ENCODE results near the gene TEX13B.
"Not testable (repeated sequence)": the region's sequence is repeated elsewhere in the genome, so short reads cannot be mapped to it uniquely, and the experiment has no call there.

TEX13B gene

DNA sequence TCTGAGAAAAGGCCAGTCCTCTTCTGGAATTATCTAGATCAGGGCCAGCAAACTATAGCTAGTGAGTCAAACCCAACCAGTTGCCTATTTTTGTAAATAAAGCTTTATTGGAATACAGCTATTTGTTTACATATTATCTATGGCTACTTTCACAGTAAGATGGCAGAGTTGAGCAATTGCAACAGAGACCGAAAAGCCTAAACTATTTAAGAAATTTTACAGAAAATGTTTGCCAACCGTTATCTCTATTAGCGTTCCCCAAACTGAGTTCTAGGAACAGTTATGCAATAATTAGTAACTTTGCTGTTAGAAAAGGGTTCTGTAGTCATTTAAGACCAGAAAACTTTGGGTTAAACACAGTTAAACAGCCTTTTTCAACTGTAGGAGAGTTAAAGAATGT lies 10.5 kb downstream of the TEX13B start:
- H3K9ac ChIP-seq (ENCODE audit: insufficient read length) = no peak overlapping the region
- DNase-seq (ENCODE audit: low read depth, low spot score) = no peak
- TF ChIP-seq EZH2 (IDR thresholded peaks at IDR 0.05) = no peak

DNA sequence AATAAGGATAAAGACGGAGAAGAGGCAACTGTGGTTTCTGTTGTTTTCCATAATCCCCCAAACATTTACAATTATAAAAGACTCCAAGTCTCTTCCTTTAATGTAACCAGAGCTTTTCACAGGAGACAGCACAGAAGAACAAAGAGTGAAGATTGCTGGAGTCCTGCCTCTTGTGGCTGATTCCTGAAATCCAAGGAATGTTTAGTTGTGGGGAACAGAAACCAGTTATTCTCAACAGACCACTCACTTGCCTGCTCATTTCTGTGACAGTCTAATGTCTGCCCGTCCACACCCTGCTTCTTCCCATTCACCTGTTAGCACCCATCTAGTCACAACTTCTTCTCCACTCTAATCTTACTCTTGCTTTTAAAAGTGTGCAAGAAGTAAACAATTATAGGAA lies 12.1 kb downstream of the TEX13B start:
- H3K36me3 ChIP-seq (ENCODE audit: insufficient read depth, low read length) = no peaks in the 10 kb centered on the region
- no peak overlapping the region for H3K9ac ChIP-seq (ENCODE audit: insufficient read length)
- DNase-seq (ENCODE audit: low read depth, low spot score) = no peak
- no peak overlapping the region for H3K4me3 ChIP-seq
- no peaks in the 10 kb centered on the region for H3K9me3 ChIP-seq (ENCODE audit: low read depth, low read length)
- no peak overlapping the region for H3K27ac ChIP-seq
- TF ChIP-seq POLR2AphosphoS5 (IDR thresholded peaks at IDR 0.05; ENCODE audit: borderline replicate concordance, low read depth, low read length) (no peak), FOXP2 (optimal IDR thresholded peaks at IDR 0.05; ENCODE audit: control extremely low read depth, extremely low read length, insufficient read depth) (no peak), EZH2 (IDR thresholded peaks at IDR 0.05) (no peak)

More for the DNA sequence above, 10.5 kb downstream of the TEX13B start:
- H3K9me3 ChIP-seq (ENCODE audit: low read depth, low read length) = no peaks in the 10 kb centered on the region
- no peak overlapping the region for H3K27ac ChIP-seq
- H3K4me3 ChIP-seq = no peak overlapping the region
- H3K36me3 ChIP-seq (ENCODE audit: insufficient read depth, low read length) = no peaks in the 10 kb centered on the region

DNA sequence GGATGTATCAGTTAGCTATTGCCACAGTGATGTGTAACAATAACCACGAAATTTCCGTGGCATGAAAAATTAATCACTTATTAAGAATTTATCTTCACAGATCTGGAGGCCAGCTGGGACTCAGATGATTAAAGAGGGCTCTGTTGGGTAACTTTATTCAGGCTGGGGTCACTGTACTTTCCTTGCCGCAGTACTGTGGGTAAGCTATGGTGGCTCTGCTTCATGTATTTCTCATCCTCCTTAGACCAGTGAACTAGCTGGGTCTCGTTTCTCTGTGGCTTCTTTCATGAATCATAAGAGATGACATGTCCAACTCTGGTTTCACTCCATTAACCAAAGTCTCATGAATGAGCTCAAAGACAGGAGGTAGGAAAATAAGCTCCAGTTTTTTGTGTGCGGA lies 13.5 kb downstream of the TEX13B start:
- Histone ChIP-seq H3K27ac (no peak overlapping the region), H3K9ac (ENCODE audit: insufficient read length) (no peak overlapping the region), H3K4me3 (no peak overlapping the region), H3K36me3 (ENCODE audit: insufficient read depth, low read length) (no peaks in the 10 kb centered on the region), H3K9me3 (ENCODE audit: low read depth, low read length) (no peaks in the 10 kb centered on the region)
- DNase-seq (ENCODE audit: low read depth, low spot score) = no peak
- TF ChIP-seq EZH2 (IDR thresholded peaks at IDR 0.05) (no peak), POLR2AphosphoS5 (IDR thresholded peaks at IDR 0.05; ENCODE audit: borderline replicate concordance, low read depth, low read length) (no peak), FOXP2 (optimal IDR thresholded peaks at IDR 0.05; ENCODE audit: control extremely low read depth, extremely low read length, insufficient read depth) (no peak)

DNA sequence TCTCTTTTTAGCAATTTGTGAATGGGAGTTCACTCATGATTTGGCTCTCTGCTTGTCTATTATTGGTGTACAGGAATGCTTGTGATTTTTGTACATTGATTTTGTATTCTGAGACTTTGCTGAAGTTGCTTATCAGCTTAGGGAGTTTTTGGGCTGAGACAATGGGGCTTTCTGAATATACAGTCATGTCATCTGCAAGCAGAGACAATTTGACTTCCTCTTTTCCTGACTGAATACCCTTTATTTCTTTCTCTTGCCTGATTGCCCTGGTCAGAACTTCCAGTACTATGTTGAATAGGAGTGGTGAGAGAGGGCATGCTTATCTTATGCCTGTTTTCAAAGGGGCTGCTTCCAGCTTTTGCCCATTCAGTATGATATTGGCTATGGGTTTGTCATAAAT lies 26.8 kb downstream of the TEX13B start:
- H3K9ac ChIP-seq (ENCODE audit: insufficient read length); H3K9me3 ChIP-seq (ENCODE audit: low read depth, low read length); H3K27ac ChIP-seq; H3K36me3 ChIP-seq (ENCODE audit: insufficient read depth, low read length); H3K4me3 ChIP-seq; DNase-seq (ENCODE audit: low read depth, low spot score): not testable (repeated sequence)

DNA sequence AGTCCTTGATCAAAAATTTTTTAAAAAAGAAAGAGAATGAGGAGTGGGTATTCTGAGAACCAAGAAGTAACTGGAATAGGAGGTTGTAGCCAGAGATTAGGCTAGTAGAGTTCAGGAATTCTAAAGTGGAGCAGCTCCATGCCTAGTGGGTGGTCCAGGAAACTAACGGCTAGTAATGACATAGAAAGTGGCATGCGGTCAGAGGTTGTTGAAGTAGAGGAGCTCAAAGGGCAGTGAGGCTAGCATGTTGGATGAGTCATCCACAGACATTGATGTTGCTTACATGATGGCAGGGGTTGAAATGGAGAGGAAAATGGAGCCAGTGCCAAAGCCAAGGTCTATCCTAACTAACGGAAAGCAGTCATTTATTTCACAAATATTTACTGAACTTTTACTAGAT lies 42.1 kb downstream of the TEX13B start:
- H3K27ac ChIP-seq = no peak overlapping the region
- TF ChIP-seq FOXP2 (optimal IDR thresholded peaks at IDR 0.05; ENCODE audit: control extremely low read depth, extremely low read length, insufficient read depth) = no peak
- no peak for TF ChIP-seq EZH2 (IDR thresholded peaks at IDR 0.05)
- TF ChIP-seq POLR2AphosphoS5 (IDR thresholded peaks at IDR 0.05; ENCODE audit: borderline replicate concordance, low read depth, low read length) = no peak
- no peak overlapping the region for H3K9ac ChIP-seq (ENCODE audit: insufficient read length)
- H3K4me3 ChIP-seq = no peak overlapping the region
- DNase-seq (ENCODE audit: low read depth, low spot score) = no peak
- no peaks in the 10 kb centered on the region for H3K36me3 ChIP-seq (ENCODE audit: insufficient read depth, low read length)
- H3K9me3 ChIP-seq (ENCODE audit: low read depth, low read length) = no peaks in the 10 kb centered on the region

DNA sequence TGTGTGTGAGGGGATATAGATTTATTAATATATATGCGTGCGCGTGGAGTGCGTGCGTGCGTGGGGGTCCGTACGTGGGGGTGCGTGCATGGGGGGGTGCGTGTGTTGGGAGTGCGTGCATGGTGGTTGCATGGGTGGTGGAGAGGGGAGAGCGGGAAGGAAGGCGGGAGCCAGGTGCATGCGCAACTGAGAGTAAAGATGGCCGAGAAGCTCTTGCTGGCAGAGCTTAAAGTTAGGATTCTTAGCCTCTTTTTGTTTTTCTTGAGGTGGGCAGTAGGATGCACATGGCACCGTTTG lies 45.8 kb downstream of the TEX13B start:
- no peak for TF ChIP-seq EZH2 (IDR thresholded peaks at IDR 0.05)
- no peak for TF ChIP-seq POLR2AphosphoS5 (IDR thresholded peaks at IDR 0.05; ENCODE audit: borderline replicate concordance, low read depth, low read length)
- no peak for TF ChIP-seq FOXP2 (optimal IDR thresholded peaks at IDR 0.05; ENCODE audit: control extremely low read depth, extremely low read length, insufficient read depth)
- H3K9ac ChIP-seq (ENCODE audit: insufficient read length) = no peak overlapping the region
- DNase-seq (ENCODE audit: low read depth, low spot score) = no peak
- H3K27ac ChIP-seq = no peak overlapping the region
- H3K4me3 ChIP-seq = no peak overlapping the region
- no peaks in the 10 kb centered on the region for H3K36me3 ChIP-seq (ENCODE audit: insufficient read depth, low read length)
- no peaks in the 10 kb centered on the region for H3K9me3 ChIP-seq (ENCODE audit: low read depth, low read length)

DNA sequence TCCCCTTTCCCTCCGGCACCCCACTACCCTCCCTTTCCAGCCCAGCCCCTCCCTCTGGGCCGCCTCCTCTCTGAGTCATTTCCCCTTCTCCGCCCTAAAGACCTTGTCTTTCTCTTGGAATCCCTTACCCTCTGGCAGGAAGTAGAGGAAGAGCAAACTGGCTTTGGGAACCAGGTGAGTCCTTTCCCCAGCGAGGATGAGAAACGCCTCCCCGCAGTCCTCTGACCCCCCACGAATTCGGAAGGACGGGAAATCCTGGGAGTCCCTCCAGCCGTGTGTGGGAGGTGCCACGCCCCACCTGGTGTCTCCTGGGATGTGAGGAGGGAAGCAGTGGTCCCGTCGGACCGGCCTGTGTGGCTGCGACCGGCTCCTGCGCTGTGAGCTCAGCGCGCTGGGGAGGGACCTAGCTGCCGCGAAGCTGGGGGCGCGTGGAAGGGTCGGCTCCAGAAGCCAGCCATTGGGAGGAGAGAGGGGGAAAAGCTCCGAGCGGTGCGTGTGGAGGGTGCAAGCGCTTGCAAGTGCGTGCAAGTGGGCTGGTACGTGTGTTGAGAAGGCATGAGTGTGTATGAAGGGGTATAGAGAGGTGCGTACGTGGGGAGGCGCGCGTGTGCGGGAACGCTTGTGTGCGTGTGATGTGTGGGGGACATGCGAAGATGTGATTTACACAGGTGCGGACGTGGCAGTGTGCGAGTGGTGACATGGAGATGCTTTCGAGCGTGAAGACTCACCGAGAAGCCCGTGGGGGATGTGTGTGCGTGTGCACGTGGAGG lies 46.3 kb downstream of the TEX13B start:
- H3K36me3 ChIP-seq (ENCODE audit: insufficient read depth, low read length) = no peaks in the 10 kb centered on the region
- TF ChIP-seq EZH2 (IDR thresholded peaks at IDR 0.05) = no peak
- no peak for TF ChIP-seq POLR2AphosphoS5 (IDR thresholded peaks at IDR 0.05; ENCODE audit: borderline replicate concordance, low read depth, low read length)
- TF ChIP-seq FOXP2 (optimal IDR thresholded peaks at IDR 0.05; ENCODE audit: control extremely low read depth, extremely low read length, insufficient read depth) = no peak
- no peak for DNase-seq (ENCODE audit: low read depth, low spot score)
- no peak overlapping the region for H3K9ac ChIP-seq (ENCODE audit: insufficient read length)
- no peak overlapping the region for H3K4me3 ChIP-seq
- no peaks in the 10 kb centered on the region for H3K9me3 ChIP-seq (ENCODE audit: low read depth, low read length)
- H3K27ac ChIP-seq = no peak overlapping the region

DNA sequence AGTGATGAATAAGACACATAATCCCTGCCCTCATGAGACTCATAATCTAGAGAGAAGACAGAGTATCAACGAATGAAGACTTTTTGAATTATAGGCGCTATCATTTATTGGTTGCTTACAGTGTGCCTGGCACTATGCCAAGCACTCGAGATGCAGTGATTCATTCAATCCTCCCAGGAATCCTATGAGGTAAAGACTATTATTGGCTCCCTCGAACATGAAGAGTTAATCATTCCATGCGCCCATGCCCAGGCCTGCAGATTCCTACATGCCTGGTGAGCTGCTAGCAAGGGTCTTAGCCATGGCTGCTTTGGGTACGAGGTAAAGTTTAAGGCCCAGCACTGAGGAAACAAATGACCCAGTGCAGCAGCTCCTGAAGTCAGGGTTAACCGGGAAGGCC lies 47.0 kb downstream of the TEX13B start:
- no peak overlapping the region for H3K9ac ChIP-seq (ENCODE audit: insufficient read length)
- TF ChIP-seq EZH2 (IDR thresholded peaks at IDR 0.05) (no peak), FOXP2 (optimal IDR thresholded peaks at IDR 0.05; ENCODE audit: control extremely low read depth, extremely low read length, insufficient read depth) (no peak), POLR2AphosphoS5 (IDR thresholded peaks at IDR 0.05; ENCODE audit: borderline replicate concordance, low read depth, low read length) (no peak)
- H3K36me3 ChIP-seq (ENCODE audit: insufficient read depth, low read length) = no peaks in the 10 kb centered on the region
- DNase-seq (ENCODE audit: low read depth, low spot score) = no peak
- no peak overlapping the region for H3K4me3 ChIP-seq
- H3K27ac ChIP-seq = no peak overlapping the region
- no peaks in the 10 kb centered on the region for H3K9me3 ChIP-seq (ENCODE audit: low read depth, low read length)

DNA sequence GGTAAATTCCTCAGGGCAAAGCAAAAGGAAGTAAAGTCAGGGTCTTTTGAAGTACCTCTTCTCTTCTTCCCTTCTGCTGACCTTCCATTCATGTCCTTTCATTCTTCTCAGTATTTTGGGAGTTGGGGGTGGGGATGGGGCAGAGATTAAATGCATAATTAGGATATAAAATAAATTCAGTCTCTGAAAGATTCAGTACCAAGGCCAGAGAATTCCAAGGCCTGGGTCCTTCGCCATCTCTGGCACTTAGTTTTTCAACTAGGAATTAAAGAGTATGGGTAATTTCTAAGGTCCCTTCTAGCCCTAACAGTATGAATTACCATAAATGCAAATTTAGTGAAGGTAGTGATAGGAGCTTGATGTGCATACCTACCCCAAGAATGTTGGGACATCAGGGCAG lies 47.9 kb downstream of the TEX13B start:
- Histone ChIP-seq H3K9me3 (ENCODE audit: low read depth, low read length) (no peaks in the 10 kb centered on the region), H3K4me3 (no peak overlapping the region), H3K36me3 (ENCODE audit: insufficient read depth, low read length) (no peaks in the 10 kb centered on the region), H3K27ac (no peak overlapping the region), H3K9ac (ENCODE audit: insufficient read length) (no peak overlapping the region)
- no peak for DNase-seq (ENCODE audit: low read depth, low spot score)
- TF ChIP-seq POLR2AphosphoS5 (IDR thresholded peaks at IDR 0.05; ENCODE audit: borderline replicate concordance, low read depth, low read length) (no peak), FOXP2 (optimal IDR thresholded peaks at IDR 0.05; ENCODE audit: control extremely low read depth, extremely low read length, insufficient read depth) (no peak), EZH2 (IDR thresholded peaks at IDR 0.05) (no peak)
